NCI-H1417 treated with DMSO at 0.1 percent for 48 hours (cell line): Measurements from ENCODE around the gene BTRC.
A peak's percentile ranks its signal among the peaks of the same experiment; 100 is the strongest.

ENCODE experiments used
- DNase-seq: peaks from one replicate; lab custom pipeline; 2025; lab: John Stamatoyannopoulos, UW

BTRC gene

DNA sequence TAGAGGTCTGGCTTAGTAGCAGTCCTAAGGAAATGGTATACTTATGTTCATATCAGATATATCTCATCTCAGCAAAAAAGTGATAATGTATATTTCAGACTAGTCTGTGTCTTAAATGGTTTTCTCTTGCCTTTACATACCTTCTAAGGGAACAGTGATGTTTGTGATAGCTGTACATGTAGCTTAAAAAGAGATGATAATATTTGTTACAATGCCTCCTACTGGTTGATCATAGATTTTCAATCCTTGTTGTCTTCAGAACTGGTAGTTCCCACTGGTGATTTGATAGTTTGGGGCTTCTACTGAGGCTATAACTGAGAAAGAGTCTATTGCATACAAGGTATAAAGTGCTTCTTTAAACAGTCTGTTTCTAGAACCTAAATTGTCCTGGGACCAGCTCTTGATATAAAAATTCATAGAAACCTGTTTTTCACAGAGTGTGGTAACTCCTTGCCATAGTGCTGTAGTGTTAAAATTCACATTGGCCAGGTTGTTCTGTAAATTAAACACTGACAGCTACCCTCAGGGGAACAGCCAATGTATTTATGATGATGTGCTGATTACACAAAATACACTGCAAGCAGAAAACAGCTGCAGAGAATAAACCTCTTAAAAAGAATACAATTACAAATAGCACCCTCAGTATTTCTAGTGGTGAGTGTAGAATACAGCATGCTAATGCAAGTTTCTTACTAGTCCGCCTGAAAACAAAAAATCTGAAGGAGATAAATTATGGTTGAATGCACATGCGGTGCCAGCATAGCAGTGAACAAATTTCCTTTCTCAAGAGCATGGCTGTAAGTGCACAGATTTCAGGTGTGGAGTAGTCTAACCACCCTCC is 90.3 kb downstream of the BTRC start:
- no peak for DNase-seq

DNA sequence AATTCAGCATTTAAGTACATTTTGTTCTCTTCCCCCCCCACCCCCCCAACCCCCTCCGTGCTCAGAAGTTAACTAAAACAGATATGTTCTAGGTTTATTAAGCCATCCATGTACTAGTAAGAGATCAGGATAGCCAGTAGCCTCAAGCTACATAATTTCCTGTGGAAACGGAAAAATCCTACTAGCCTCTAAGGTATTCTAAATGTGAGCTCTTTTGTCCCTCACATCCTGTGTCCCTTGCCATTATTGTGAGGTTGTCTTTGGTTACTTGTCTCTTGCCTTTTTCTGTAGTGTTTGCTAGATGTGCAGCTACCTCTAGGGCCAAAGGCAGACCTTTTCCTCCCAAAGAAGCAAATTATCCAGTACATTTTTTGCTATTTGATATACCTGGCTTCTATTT is 92.1 kb downstream of the BTRC start:
- DNase-seq = no peak

DNA sequence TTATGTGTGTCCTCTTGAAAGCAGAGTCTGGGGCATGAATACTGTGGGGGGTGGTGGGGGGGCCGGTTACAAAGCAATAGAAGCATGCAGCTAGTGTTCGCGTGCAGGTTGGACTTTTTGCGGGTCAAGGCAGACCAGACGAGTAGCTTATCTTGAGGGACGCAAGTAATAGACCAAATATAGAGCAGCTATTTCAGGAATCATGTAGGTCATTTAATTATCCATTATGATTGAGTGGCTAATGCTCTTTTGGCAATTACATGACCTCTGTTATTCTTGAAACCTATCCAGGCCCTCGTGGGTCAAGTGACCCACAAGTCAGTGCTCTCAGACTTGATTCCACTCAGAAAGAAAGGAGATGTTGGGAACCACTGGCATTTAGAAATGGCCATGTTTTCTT is 93.0 kb downstream of the BTRC start:
- no peak for DNase-seq

DNA sequence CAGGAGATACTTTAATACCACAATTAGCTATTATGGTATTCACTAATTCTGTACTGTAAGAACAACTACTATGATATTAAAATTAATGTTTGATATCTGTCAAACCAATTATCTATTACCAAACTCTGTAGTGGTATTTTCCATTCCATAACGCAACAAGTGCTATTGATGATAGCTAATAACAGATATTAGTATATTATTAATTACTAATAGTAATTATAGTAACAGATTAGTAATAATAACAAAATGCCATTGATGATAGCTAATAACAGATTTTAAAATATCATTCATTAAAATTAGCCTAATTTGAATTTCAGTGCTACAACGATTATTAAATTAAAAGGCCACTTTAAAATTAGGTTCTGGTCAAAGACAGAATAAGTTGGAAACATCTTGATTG is 93.5 kb downstream of the BTRC start:
- DNase-seq = no peak

DNA sequence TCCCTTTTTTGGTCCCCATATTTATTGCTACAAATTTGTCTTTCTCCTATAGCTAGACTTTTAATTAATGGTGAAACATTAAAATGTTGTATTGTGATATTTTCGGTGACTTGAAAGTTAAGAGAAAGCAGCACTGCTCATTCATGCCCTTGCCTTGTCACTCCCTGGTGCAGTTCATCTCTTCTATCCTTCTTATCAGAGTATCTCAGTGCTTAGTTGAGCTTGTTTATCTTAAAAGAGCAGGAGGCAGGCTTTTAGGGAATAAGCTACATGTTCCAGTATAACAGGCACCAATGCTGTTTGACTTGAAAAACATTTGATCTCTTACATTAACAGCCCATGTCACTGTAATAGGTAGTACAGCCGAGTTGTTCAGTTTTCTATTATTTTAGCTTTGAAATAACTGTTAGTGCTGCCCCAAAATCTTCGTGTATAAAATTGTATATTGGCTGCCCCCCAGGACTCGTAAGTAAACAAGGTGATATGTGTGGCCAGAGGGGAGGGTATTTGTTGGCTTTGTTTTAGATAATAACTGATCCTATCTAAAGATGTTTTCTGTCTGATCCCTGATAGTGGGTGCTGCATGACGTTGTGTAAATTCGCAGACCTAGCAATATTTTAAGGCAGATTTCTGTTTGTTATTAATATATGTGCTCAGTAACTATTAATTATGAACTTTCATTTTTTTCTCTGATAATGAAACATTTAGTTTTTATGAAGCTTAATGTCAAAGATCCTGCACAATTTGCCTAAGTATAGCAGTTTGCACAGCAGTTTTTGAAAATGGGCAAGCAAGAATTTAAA is 96.5 kb downstream of the BTRC start:
- DNase-seq = no peak

DNA sequence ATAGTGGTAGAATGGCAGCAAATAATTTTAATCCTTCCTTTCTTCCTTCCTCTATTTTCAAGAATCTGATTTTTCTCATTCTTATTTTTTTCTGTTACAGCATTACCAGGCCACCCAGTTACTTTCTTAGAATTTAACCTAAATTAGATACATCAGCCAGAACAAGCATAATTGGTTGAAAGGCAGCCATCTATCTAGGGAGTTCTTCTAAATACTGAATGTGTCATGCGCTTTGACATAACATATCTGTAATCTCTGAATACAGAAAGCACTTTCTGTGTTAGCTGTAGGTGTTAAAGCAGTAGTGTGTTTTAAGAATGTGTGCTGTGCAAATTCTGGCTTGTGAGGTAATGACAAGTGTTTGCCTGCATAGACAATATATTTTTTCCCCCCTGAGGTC is 97.3 kb downstream of the BTRC start:
- DNase-seq = no peak

DNA sequence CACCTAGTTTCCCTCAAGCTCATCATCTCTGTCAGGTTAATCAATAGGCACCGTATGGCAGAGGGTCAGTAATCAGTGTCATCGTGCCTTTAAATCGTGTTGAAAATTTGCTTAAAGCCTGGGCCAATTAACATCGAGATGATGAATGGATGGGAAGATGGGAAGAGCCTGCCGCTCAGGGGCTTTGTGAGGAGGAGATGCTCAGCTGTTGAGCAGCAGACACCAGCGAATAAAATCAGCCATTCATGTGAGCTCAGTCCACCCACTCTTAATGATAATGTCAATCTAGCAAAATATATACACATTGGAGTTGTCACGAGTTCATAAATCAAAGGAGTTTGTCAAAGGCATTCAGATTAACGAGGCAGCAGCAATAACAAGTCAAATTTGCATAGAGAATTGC is 97.7 kb downstream of the BTRC start:
- peak; percentile 63 for DNase-seq

DNA sequence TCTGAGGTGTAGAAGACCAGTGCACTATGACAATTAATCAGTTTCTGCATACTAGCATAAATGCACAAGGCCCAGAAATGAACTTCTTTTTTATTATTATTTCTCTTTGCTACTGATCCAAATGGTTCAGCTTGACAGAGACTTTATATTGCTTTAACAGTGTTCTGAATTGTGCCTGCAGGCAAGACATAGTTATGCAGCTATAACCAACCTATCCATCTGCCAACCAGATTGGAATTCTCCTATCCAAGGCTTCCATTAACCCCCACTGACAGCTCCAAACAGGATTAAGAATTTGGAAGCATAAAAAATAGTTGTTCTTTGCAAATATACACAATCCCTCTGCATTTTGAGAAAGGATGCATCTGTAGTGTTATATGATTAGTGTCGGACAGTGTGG is 98.2 kb downstream of the BTRC start:
- no peak for DNase-seq

DNA sequence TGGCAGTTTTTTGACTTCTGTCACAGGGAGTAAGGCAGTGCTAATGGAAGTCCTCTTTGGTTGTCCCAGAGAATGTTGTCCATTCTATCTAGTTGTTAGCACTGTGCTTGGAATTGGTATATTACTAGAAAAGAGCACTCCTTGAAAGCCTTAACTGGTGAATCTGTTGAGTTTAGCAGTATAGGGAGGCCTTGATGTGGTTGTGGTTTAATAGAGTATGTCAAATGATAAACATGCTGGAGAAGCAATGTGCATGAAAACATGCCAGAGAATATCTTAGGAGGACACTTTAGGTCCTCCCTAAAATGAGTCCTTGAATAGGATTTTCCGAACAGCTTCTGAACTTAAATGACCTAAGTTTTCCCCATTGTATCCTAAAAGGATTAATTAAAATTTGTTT is 98.6 kb downstream of the BTRC start:
- DNase-seq = no peak

DNA sequence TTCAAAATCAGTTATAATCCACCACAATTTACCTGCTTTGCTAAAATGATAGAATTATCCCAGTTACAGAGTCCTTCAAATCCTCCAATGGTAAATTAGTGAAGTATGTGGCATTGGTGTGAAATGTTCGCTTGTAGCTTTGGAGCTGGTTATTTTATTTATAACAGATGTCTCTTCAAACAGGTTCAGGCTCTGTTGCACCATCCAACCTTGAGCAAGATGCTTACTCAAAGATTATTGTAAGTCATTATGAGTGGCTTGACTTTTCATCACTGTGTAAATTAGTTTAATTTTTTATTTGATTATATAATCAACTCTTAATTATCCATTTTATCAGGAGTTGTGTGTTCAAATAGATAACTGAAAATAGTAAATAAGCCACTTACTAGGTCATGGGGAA is 99.4 kb downstream of the BTRC start:
- no peak for DNase-seq

DNA sequence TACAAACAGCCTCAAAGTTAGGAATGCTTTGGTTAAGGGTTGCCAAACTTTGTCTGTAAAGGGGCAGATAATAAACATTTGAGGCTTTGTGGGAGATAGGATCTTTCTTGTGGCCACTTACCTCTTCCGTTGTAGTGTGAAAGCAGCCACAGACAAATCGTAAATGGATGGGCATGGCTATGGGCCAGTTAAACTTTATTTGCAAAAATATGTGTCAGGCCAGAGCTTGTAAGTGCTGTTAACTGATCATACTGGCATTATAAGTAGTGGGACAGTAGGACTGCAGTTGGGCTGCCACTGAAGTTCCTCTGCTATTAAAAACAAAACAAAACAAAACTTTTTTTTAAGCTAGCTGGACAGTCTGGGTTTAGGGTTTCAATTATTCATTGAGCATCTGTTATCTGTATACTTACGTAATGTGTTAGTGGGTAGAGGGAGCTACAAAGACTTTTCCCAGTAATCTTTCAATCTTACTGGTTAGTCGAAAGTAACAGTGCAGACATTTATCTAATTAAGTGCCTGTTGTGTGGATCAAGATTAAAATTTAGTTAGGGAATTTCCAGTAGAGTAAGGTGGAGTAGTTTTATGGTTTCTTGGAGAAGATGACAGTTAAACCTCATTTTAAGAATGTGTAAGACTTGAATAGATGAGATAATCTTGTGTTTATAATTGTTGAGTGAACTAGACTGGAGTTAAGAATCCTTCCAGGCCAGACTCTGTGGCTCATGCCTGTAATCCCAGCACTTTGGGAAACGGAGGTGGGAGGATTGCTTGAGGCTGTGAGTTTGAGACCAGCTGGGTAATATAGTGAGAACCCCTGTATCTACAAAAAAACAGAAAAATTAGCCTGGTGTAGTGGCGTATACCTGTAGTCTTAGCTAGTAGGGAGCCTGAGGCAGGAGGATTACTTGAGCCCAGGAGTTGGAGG is 100.1 kb downstream of the BTRC start:
- no peak for DNase-seq

DNA sequence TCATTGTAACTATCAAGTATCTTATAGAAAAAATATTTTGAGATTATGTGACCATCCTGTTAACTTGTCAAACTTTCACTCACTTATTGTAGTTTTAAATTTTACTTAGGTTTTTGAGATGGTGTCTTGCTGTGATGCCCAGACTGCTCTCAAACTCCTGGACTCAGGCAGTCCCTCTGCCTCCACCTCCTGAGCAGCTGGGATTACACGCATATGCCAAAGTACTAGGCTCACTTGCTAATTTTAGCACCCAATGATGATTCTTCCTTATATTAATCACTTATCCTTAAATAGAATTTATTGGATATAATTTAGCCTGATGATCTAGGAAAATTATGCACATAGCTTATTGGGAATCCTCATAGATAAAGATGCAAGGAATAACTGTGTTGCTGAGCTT is 104.9 kb downstream of the BTRC start:
- no peak for DNase-seq

DNA sequence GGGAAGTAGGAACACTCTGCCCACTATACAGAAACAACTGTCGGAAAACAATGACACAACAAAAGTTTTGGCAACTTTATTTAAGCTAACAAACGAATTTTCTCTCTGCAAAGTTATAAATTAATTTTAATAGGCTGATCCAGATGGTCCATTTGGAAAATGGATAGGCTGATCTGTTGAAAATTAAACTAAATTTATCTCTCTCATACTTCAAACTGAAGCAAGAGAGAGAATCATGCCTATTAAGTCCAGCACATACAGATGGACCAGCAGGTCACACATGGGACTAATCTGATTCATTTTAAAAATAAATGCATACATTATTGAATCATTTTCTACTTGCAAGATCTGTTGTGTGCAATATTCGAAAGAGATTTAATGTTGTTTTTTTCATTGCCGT is 110.1 kb downstream of the BTRC start:
- DNase-seq = no peak

DNA sequence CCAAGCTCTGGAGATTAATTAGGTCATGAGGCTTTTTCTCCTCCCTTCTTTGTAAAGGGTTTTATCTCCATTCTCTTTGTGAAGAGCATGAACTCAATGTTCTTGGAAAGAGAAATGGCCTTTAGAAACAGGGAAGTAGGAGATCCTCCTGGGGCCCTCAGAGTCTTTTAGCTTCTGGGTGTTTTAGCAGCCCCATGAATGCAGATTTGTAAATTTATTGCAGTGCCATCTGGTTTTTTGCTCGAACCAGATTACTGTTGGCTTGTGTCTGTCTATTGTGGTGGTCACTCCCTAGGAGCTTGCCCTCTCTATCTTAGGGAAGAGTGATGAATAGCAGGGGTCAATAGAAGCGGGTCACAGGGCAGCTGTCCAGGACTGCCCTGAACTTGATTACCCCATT is 110.6 kb downstream of the BTRC start:
- no peak for DNase-seq

DNA sequence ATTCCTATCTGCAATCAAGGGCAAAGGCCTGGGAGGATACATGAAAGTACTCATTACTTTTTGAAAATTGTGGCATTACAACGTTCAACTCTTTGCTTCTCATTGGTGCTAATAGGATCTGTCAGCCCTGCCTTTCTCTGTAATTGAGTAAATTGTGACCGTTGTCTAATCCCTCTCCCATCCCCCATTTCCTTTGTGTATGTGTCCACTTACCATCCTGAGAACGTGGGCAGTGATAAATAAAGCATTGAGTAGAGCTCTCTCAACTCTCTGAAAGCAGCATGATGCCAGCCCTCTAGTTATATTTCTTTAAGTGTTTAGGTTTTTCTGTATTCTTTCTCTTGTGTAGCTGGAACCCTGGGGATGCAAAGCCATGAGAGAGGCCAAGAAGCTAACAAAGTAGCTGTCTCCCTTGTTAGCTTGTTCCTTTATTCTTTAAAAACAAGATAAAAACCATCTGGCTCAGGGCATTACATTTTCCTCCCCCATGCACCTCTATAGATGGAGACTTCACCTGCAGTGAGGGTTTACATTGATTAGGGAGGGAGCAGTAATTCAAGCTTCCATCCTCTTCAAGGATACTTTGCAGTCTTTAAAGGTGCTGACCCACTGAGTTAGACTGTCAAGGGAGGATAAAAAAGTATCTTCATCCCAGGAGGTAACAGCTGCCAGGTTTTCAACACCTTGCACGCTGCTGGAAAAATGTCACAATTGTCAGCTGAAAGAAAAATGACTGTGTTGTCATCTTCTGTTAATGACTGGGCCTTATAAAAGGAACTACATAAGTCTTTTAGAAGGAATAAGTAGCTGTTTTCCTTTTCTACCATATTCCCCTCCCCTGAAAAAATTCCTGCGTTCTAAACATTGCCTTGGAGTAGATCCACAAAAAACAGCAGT is 112.3 kb downstream of the BTRC start:
- DNase-seq = peak; percentile 58

DNA sequence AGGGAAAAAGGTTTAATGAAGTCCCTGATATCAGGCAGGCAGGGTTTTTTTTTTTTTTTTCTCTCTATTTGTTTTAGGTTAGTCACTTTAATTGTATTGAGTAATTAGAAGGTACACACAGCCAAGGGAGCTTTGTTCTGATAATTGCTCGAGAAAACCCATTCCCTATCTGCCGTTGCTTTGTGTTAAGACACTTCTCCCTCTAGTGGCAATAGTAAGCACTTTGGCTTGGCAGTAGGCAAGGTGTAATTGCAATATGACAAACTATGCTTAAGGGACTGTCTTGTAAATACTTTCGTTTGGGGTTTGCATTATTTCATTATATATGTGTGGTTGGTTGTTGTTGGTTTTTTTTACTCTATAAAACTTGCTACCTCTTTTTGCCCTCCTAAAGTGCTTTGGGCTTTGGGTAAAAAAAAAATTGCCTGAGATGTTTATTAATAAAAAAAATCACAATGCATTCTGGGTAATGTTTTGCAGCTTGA is 113.4 kb downstream of the BTRC start:
- peak; percentile 54 for DNase-seq

DNA sequence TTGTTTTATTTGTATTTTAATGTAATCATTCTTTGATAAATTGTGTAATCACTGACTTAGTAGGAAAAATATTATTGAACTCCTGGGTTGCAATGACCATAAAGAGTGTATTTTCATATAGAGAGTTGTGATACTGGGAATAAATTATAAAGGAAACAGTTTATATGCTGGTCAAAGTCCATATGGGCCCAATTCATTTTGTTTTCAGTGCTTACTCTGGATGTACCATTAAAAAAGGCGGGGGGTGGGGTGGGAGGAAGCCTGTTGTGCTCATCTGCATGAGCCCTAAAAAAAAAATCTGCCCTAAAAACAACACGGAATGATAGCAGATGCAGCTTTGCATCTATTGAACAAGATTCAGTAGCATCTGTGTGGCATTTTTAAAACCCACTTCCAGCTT is 114.2 kb downstream of the BTRC start:
- no peak for DNase-seq

DNA sequence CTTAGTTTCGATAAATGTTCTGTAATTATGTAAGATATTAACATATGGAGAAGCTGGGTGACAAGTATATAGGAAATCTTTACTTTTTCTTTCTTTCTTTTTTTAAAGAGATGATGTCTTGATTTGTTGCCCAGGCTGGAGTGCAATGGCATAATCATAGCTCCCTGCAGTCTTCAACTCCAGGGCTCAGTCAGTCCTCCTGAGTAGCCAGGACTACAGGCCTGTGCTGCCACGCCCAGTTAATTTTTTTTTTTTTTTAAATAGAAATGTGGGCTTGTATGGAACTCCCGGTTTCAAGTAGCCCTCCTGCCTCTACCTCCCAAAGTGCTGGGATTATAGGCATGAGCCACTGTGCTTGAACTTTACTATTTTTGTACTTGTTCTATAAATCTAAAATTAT is 122.4 kb downstream of the BTRC start:
- DNase-seq = no peak

DNA sequence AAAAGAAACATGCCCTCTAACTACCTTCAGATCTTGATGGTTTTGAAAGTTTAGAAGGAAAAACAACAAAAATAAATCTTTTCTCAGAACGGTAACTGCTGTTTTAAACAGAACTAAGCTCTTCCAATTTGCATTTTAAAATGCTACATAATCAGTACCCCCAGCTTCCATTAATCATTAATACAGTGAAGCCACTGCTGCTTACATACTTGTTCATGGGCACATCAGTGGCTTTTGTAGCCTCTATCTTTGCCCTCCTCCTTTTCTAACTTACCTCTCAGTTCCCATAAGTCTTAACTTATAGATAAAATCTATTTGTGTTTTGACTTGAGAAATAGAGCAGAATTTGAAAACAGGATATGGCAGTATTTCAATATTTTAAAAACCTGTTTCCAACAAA is 125.0 kb downstream of the BTRC start:
- DNase-seq = no peak

DNA sequence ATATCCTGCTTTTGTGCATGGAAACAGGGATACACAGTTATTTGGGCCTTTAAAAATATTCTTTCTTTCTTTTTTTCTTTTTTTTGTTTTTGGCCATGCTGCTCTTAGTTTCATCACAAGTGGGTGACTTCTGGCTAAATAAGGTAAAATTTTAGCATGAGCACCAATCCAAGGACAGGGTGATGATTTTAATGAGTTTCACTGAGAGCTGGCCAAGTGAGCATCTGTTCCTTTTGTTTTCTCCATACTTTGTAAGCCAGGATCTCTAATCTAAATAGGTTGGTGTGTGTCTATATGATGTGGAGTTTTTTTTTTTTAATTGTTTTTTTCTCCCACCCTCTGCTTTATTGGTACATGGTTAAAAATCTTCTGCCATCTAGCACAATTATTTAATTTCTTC is 127.3 kb downstream of the BTRC start:
- DNase-seq = no peak

DNA sequence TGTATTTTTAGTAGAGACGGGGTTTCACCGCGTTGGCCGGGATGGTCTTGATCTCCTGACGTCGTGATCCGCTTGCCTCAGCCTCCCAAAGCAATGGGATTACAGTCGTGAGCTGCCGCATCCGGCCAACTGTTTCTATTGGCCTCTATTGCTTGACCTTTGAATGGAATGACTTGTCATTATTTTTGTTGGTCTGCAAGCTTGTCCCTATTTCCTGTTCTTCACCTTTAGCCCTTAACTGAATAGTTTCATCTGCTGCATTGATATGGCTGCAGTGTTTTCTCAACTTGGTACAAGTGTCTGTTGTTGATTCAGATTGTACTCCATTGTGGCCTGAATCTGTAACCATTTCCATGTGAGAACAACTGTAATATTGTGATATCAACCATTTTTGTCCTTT is 128.6 kb downstream of the BTRC start:
- no peak for DNase-seq
